Osteocyte (in vitro differentiated cells): Measurements from ENCODE around the gene LARGE1. TPM values are rescaled to one million over a fixed set of nuclear protein-coding genes. Genes with fewer than 3 reads are reported as not detected.
A peak's percentile ranks its signal among the peaks of the same experiment; 100 is the strongest.

Experiments used
- DNase-seq: peaks from one replicate; pipeline ENCODE4 v3.0.0; 2021; ENCODE audit warnings: mixed read lengths; ENCODE audit not compliant: unreplicated experiment; ENCODE audit errors: extremely low spot score
- H3K27ac Mint-ChIP-seq: one replicate; pipeline ENCODE4 v1.8.0; 2021; ENCODE audit warnings: mild to moderate bottlenecking, mixed read lengths; ENCODE audit not compliant: unreplicated experiment
- H3K27me3 Mint-ChIP-seq: one replicate; pipeline ENCODE4 v1.8.0; 2021; ENCODE audit warnings: mixed read lengths; ENCODE audit not compliant: unreplicated experiment
- H3K36me3 Mint-ChIP-seq: one replicate; pipeline ENCODE4 v1.8.0; 2021; ENCODE audit warnings: mixed read lengths; ENCODE audit not compliant: unreplicated experiment
- H3K4me1 Mint-ChIP-seq: one replicate; pipeline ENCODE4 v1.8.0; 2021; ENCODE audit warnings: mixed read lengths; ENCODE audit not compliant: unreplicated experiment
- H3K4me3 Mint-ChIP-seq: one replicate; pipeline ENCODE4 v1.8.0; 2021; ENCODE audit warnings: mild to moderate bottlenecking, moderate library complexity, mixed read lengths; ENCODE audit not compliant: unreplicated experiment
- H3K9me3 Mint-ChIP-seq: one replicate; pipeline ENCODE4 v1.8.0; 2021; ENCODE audit warnings: mixed read lengths; ENCODE audit not compliant: unreplicated experiment
- CTCF ChIP-seq: fragments of 200-600 bp; sonication (generic); IDR thresholded peaks from 2 replicates; pipeline ENCODE4 v1.5.0; 2021; ENCODE audit warnings: antibody characterized with exemption, mild to moderate bottlenecking, moderate library complexity
- total RNA-seq: library from RNA; stranded (reverse); gene quantifications from 2 replicates; pipeline ENCODE4 v1.2.1, GENCODE V29; 2021

LARGE1 gene
- total RNA-seq, 1 donor from 2014 or later: 17.6 TPM

GRCh38 chr22:33440756-33441155 is 479.5 kb downstream of the LARGE1 start:
- TF ChIP-seq CTCF: no peak
- Mint-ChIP-seq H3K9me3 (no peaks in the 10 kb centered on the region), H3K27ac (no peak overlapping the region), H3K4me1 (peaks cover 30% of the 10 kb centered on the region), H3K27me3 (no peaks in the 10 kb centered on the region), H3K4me3 (no peak overlapping the region), H3K36me3 (no peaks in the 10 kb centered on the region)
- DNase-seq: no peak

- Mint-ChIP-seq H3K9me3 (no peaks in the 10 kb centered on the region), H3K4me1 (peaks cover 30% of the 10 kb centered on the region), H3K27me3 (no peaks in the 10 kb centered on the region), H3K36me3 (no peaks in the 10 kb centered on the region), H3K27ac (peak overlapping the region; percentile 84), H3K4me3 (no peak overlapping the region)
- no peak for TF ChIP-seq CTCF
- no peak for DNase-seq
Observed at GRCh38 chr22:33438273-33438672, 482.0 kb downstream of the LARGE1 start.

GRCh38 chr22:33431300-33431699 is 489.0 kb downstream of the LARGE1 start:
- peaks cover 2% of the 10 kb centered on the region for H3K4me1 Mint-ChIP-seq
- H3K9me3 Mint-ChIP-seq: no peaks in the 10 kb centered on the region
- TF ChIP-seq CTCF: no peak
- H3K36me3 Mint-ChIP-seq: no peaks in the 10 kb centered on the region
- H3K27ac Mint-ChIP-seq: no peak overlapping the region
- DNase-seq: no peak
- H3K4me3 Mint-ChIP-seq: no peak overlapping the region
- H3K27me3 Mint-ChIP-seq: no peaks in the 10 kb centered on the region

GRCh38 chr22:33429281-33429680 is 491.0 kb downstream of the LARGE1 start:
- Mint-ChIP-seq H3K9me3 (no peaks in the 10 kb centered on the region), H3K4me1 (peaks cover 3% of the 10 kb centered on the region), H3K36me3 (no peaks in the 10 kb centered on the region), H3K27me3 (no peaks in the 10 kb centered on the region), H3K4me3 (no peak overlapping the region), H3K27ac (no peak overlapping the region)
- TF ChIP-seq CTCF: no peak
- no peak for DNase-seq

- Mint-ChIP-seq H3K36me3 (no peaks in the 10 kb centered on the region), H3K27me3 (no peaks in the 10 kb centered on the region), H3K27ac (no peak overlapping the region), H3K4me3 (no peak overlapping the region), H3K4me1 (peaks cover 3% of the 10 kb centered on the region), H3K9me3 (no peaks in the 10 kb centered on the region)
- DNase-seq: no peak
- TF ChIP-seq CTCF: no peak
Observed at GRCh38 chr22:33427461-33427860, 492.8 kb downstream of the LARGE1 start.
